OCI-LY7 (cell line): ENCODE results near the gene NDUFS3. TPM values are rescaled to one million over a fixed set of nuclear protein-coding genes. Genes with fewer than 3 reads are reported as not detected.

Experiments used
- BruUV-seq: library from RNA; stranded (reverse); fragments of 400-500 nt; replicated peaks from 2 replicates; lab custom pipeline; 2021; lab: Mats Ljungman, UMichigan
- CTCF ChIA-PET: fragments of 300-600 bp; sonication (Branson Sonifier 250); formaldehyde crosslinking; loops from one replicate; lab custom pipeline; 2022; ENCODE audit warnings: antibody characterized with exemption; ENCODE audit not compliant: unreplicated experiment; lab: Charles Lee
- POLR2A ChIA-PET: fragments of 300-600 bp; sonication (Branson Sonifier 250); formaldehyde crosslinking; loops from one replicate; lab custom pipeline; 2022; ENCODE audit warnings: antibody characterized with exemption; lab: Charles Lee
- DNase-seq: peaks from one replicate; pipeline ENCODE4 v3.0.0-alpha.2; 2015; ENCODE audit warnings: low spot score
- H2AFZ ChIP-seq: fragments of 200-600 bp; sonication (generic), shearing (Covaris generic); 2 replicates; pipeline ENCODE4 v1.6.1; 2014; ENCODE audit warnings: mild to moderate bottlenecking, antibody characterized with exemption, low read length, moderate library complexity
- H3K27ac ChIP-seq: fragments of 200-600 bp; sonication (generic); 2 replicates; pipeline ENCODE4 v1.5.1; 2014; ENCODE audit warnings: mixed run types, low read depth, mild to moderate bottlenecking, moderate library complexity, low read length, inconsistent platforms; ENCODE audit not compliant: poor library complexity, severe bottlenecking
- H3K36me3 ChIP-seq: fragments of 200-600 bp; sonication (generic); 2 replicates; pipeline ENCODE4 v1.6.1; 2014; ENCODE audit warnings: mild to moderate bottlenecking, antibody characterized with exemption, low read length, moderate library complexity, mixed read lengths; ENCODE audit not compliant: insufficient read depth
- H3K4me1 ChIP-seq: fragments of 200-600 bp; sonication (generic); 2 replicates; pipeline ENCODE4 v1.5.1; 2014; ENCODE audit warnings: mild to moderate bottlenecking, low read length; ENCODE audit not compliant: insufficient read depth, poor library complexity, severe bottlenecking
- H3K4me2 ChIP-seq: fragments of 200-600 bp; sonication (generic); 2 replicates; pipeline ENCODE4 v1.6.1; 2014; ENCODE audit warnings: mild to moderate bottlenecking, low read length
- H3K4me3 ChIP-seq: fragments of 200-600 bp; sonication (generic); 2 replicates; pipeline ENCODE4 v1.5.1; 2014; ENCODE audit warnings: mild to moderate bottlenecking, low read depth, low read length; ENCODE audit not compliant: poor library complexity, severe bottlenecking
- H3K79me2 ChIP-seq: fragments of 200-600 bp; sonication (generic); 2 replicates; pipeline ENCODE4 v1.6.1; 2016; ENCODE audit warnings: low read depth, mild to moderate bottlenecking, low read length, moderate library complexity, mixed read lengths; ENCODE audit not compliant: insufficient read depth
- H3K9me2 ChIP-seq: fragments of 200-600 bp; sonication (generic); 2 replicates; pipeline ENCODE4 v1.6.1; 2016; ENCODE audit warnings: mild to moderate bottlenecking, low read length, mixed read lengths; ENCODE audit not compliant: insufficient read depth
- H3K9me3 ChIP-seq: fragments of 200-600 bp; sonication (generic); 2 replicates; pipeline ENCODE4 v1.6.1; 2014; ENCODE audit warnings: mild to moderate bottlenecking, mixed run types, low read length, mixed read lengths
- H4K20me1 ChIP-seq: fragments of 200-600 bp; sonication (generic); 2 replicates; pipeline ENCODE4 v1.6.1; 2014; ENCODE audit warnings: mild to moderate bottlenecking, antibody characterized with exemption, low read length, moderate library complexity, mixed read lengths; ENCODE audit not compliant: insufficient read depth
- CTCF ChIP-seq: fragments of 200-600 bp; sonication (generic); conservative IDR thresholded peaks from 2 replicates; pipeline ENCODE4 v1.5.1; 2014; ENCODE audit warnings: mild to moderate bottlenecking, antibody characterized with exemption, low read length, moderate library complexity, mixed read lengths
- EZH2phosphoT487 ChIP-seq: fragments of 200-600 bp; sonication (generic); IDR thresholded peaks from 2 replicates; pipeline ENCODE4 v1.6.1; 2018; ENCODE audit warnings: low read depth, borderline replicate concordance, mild to moderate bottlenecking, mixed run types, antibody characterized with exemption, low read length, moderate library complexity, mixed read lengths
- intact Hi-C: fragments of 100-400 bp; cut with micrococcal nuclease; formaldehyde crosslinking; loops from one replicate; pipeline ENCODE4 v1.10.0; 2022; ENCODE audit not compliant: unreplicated experiment
- total RNA-seq, 2 experiments: library from RNA; depleted of rRNA in 1 of 2; stranded (reverse); fragments of >200 nt in 1 of 2; shearing (Covaris generic) in 1 of 2; gene quantifications; 2 replicates each; pipeline ENCODE4 v1.2.3, GENCODE V29; 2014 to 2022

NDUFS3 gene
- total RNA-seq, 2 experiments from 2014 or later: 73.9 to 135 TPM

- H3K9me3 ChIP-seq: no peaks in the 10 kb centered on the region
- H4K20me1 ChIP-seq: no peaks in the 10 kb centered on the region
- H3K27ac ChIP-seq: no peak overlapping the region
- H2AFZ ChIP-seq: no peak overlapping the region
- H3K4me3 ChIP-seq: no peak overlapping the region
- intact Hi-C loops: loop anchor here (5.0 kb wide), 1 partner anchor 130 kb away; no protein-coding TSS in a partner anchor
- TF ChIP-seq EZH2phosphoT487: no peak
- TF ChIP-seq CTCF: peak; percentile 88
- ChIA-PET CTCF (no interaction called here), POLR2A (interaction anchor here (0.7 to 0.8 kb wide), 3 partner anchors 10 to 419 kb away, joined by 3 to 4 read pairs (median 3); no protein-coding TSS in a partner anchor)
- H3K4me1 ChIP-seq: peaks cover 4% of the 10 kb centered on the region
- DNase-seq: peak; percentile 53
- no peaks in the 10 kb centered on the region for H3K79me2 ChIP-seq
- no peak overlapping the region for H3K4me2 ChIP-seq
- H3K9me2 ChIP-seq: no peaks in the 10 kb centered on the region
- H3K36me3 ChIP-seq: peaks cover 44% of the 10 kb centered on the region
- BruUV-seq: no TSS peak
Observed at GRCh38 chr11:47616726-47617416, 38.0 kb downstream of the NDUFS3 start.

- Histone ChIP-seq H3K4me3 (no peak overlapping the region), H3K9me3 (no peaks in the 10 kb centered on the region), H3K9me2 (no peaks in the 10 kb centered on the region), H3K27ac (no peak overlapping the region), H2AFZ (no peak overlapping the region), H3K79me2 (no peaks in the 10 kb centered on the region), H3K36me3 (peaks cover 49% of the 10 kb centered on the region), H3K4me1 (no peaks in the 10 kb centered on the region), H3K4me2 (no peak overlapping the region), H4K20me1 (no peaks in the 10 kb centered on the region)
- ChIA-PET CTCF (no interaction called here), POLR2A (interaction anchor here (0.7 to 0.8 kb wide), 2 partner anchors 11 to 420 kb away, joined by 3 read pairs; no protein-coding TSS in a partner anchor)
- TF ChIP-seq CTCF: peak; percentile 29; the same call in 1 of the 2 replicates
- no peak for TF ChIP-seq EZH2phosphoT487
- TSS peak; percentile 20 for BruUV-seq
- intact Hi-C loops: loop anchor here (5.0 kb wide), 1 partner anchor 130 kb away; no protein-coding TSS in a partner anchor
- no peak for DNase-seq
Observed at GRCh38 chr11:47617417-47617809, 38.5 kb downstream of the NDUFS3 start.
